OCI-LY1 (cell line): ENCODE results near the gene ZNF407.

ENCODE experiments used
- H2AFZ ChIP-seq: fragments of 200-600 bp; sonication (generic), shearing (Covaris generic); 2 replicates; pipeline ENCODE4 v1.6.0; 2014; ENCODE audit warnings: antibody characterized with exemption, mild to moderate bottlenecking, low read length
- H3F3A ChIP-seq: fragments of 200-600 bp; sonication (generic), shearing (Covaris generic); 2 replicates; pipeline ENCODE4 v1.6.0; 2014; ENCODE audit warnings: mild to moderate bottlenecking, antibody characterized with exemption, low read length, moderate library complexity; ENCODE audit not compliant: insufficient read depth
- H3K27ac ChIP-seq: fragments of 200-600 bp; sonication (generic); 2 replicates; pipeline ENCODE4 v1.5.1; 2014; ENCODE audit warnings: low read length, mixed run types, mild to moderate bottlenecking, low read depth; ENCODE audit not compliant: poor library complexity, severe bottlenecking
- H3K27me3 ChIP-seq: fragments of 200-600 bp; sonication (generic); 2 replicates; pipeline ENCODE4 v1.6.0; 2014; ENCODE audit warnings: antibody characterized with exemption, mild to moderate bottlenecking, low read length, moderate library complexity; ENCODE audit not compliant: insufficient read depth
- H3K36me3 ChIP-seq: fragments of 200-600 bp; sonication (generic); 2 replicates; pipeline ENCODE4 v1.6.1; 2014; ENCODE audit warnings: mild to moderate bottlenecking, antibody characterized with exemption, low read length, moderate library complexity, mixed read lengths; ENCODE audit not compliant: insufficient read depth
- H3K4me1 ChIP-seq: fragments of 200-600 bp; sonication (generic); 2 replicates; pipeline ENCODE4 v1.5.1; 2014; ENCODE audit warnings: mild to moderate bottlenecking, low read length, moderate library complexity; ENCODE audit not compliant: insufficient read depth, severe bottlenecking
- H3K4me2 ChIP-seq: fragments of 200-600 bp; sonication (generic), shearing (Covaris generic); 2 replicates; pipeline ENCODE4 v1.6.1; 2014; ENCODE audit warnings: low read length
- H3K4me3 ChIP-seq: fragments of 200-600 bp; sonication (generic); 2 replicates; pipeline ENCODE4 v1.5.1; 2014; ENCODE audit warnings: low read length, low read depth, mild to moderate bottlenecking, mixed read lengths; ENCODE audit not compliant: poor library complexity, severe bottlenecking
- H3K79me2 ChIP-seq: fragments of 200-600 bp; shearing (Covaris generic); 2 replicates; pipeline ENCODE4 v1.6.1; 2016; ENCODE audit warnings: mixed run types, low read length, mixed read lengths; ENCODE audit not compliant: insufficient read depth
- H3K9ac ChIP-seq: fragments of 200-600 bp; sonication (generic), shearing (Covaris generic); 2 replicates; pipeline ENCODE4 v1.6.1; 2014; ENCODE audit warnings: mild to moderate bottlenecking, low read length, mixed read lengths
- H3K9me2 ChIP-seq: fragments of 200-600 bp; sonication (generic), shearing (Covaris generic); 2 replicates; pipeline ENCODE4 v1.6.1; 2014; ENCODE audit warnings: low read depth, mild to moderate bottlenecking, low read length, mixed read lengths
- H3K9me3 ChIP-seq: fragments of 200-600 bp; shearing (Covaris generic); 2 replicates; pipeline ENCODE4 v1.6.1; 2014; ENCODE audit warnings: low read length, mixed read lengths
- H4K20me1 ChIP-seq: fragments of 200-600 bp; sonication (generic), shearing (Covaris generic); 2 replicates; pipeline ENCODE4 v1.6.0; 2016; ENCODE audit warnings: mild to moderate bottlenecking, low read length; ENCODE audit not compliant: insufficient read depth
- EZH2 ChIP-seq: fragments of 200-600 bp; sonication (generic), shearing (Covaris generic); IDR thresholded peaks from 2 replicates; pipeline ENCODE4 v1.8.0; 2017; ENCODE audit warnings: borderline replicate concordance, mixed run types, mild to moderate bottlenecking, antibody characterized with exemption, low read length, moderate library complexity, mixed read lengths
- TF ChIP-seq, protein P1 (sequence below): fragments of 200-600 bp; sonication (generic), shearing (Covaris generic); IDR thresholded peaks from 2 replicates; pipeline ENCODE4 v1.5.1; 2017; ENCODE audit warnings: mild to moderate bottlenecking, antibody characterized with exemption, low read length, moderate library complexity, mixed read lengths

Gene ZNF407

DNA sequence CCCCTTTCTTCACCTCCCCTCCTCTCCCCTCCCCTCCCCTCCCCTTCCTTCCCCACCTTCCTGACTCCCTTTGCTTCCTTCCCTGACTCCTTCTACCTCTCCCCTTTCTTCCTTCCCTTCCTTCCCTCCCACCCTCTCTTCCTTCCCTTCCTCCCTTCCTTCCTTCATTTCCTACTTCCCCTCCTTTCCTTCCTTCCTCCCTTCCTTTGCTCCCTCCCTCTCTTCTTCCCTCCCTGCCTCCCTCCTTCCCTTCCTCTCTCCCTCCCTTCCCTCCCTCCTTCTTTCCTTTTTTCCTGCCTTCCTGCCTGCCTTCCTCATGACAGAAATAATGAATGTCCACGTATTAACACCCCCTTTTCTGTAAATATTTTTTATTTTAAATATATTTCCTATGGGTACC lies 260.2 kb downstream of the ZNF407 start:
- H4K20me1 ChIP-seq: no peaks in the 10 kb centered on the region
- no peaks in the 10 kb centered on the region for H3K79me2 ChIP-seq
- H3K36me3 ChIP-seq: no peaks in the 10 kb centered on the region
- H3K27me3 ChIP-seq: no peaks in the 10 kb centered on the region
- no peaks in the 10 kb centered on the region for H3K9me3 ChIP-seq
- no peak overlapping the region for H3K4me2 ChIP-seq
- no peak overlapping the region for H3K4me3 ChIP-seq
- H3F3A ChIP-seq: no peaks in the 10 kb centered on the region
- no peak overlapping the region for H3K9ac ChIP-seq
- no peaks in the 10 kb centered on the region for H3K4me1 ChIP-seq
- H2AFZ ChIP-seq: no peak overlapping the region
- TF ChIP-seq, protein P1, sequence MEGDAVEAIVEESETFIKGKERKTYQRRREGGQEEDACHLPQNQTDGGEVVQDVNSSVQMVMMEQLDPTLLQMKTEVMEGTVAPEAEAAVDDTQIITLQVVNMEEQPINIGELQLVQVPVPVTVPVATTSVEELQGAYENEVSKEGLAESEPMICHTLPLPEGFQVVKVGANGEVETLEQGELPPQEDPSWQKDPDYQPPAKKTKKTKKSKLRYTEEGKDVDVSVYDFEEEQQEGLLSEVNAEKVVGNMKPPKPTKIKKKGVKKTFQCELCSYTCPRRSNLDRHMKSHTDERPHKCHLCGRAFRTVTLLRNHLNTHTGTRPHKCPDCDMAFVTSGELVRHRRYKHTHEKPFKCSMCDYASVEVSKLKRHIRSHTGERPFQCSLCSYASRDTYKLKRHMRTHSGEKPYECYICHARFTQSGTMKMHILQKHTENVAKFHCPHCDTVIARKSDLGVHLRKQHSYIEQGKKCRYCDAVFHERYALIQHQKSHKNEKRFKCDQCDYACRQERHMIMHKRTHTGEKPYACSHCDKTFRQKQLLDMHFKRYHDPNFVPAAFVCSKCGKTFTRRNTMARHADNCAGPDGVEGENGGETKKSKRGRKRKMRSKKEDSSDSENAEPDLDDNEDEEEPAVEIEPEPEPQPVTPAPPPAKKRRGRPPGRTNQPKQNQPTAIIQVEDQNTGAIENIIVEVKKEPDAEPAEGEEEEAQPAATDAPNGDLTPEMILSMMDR: no peak
- TF ChIP-seq EZH2: no peak
- no peaks in the 10 kb centered on the region for H3K9me2 ChIP-seq
- H3K27ac ChIP-seq: no peak overlapping the region

DNA sequence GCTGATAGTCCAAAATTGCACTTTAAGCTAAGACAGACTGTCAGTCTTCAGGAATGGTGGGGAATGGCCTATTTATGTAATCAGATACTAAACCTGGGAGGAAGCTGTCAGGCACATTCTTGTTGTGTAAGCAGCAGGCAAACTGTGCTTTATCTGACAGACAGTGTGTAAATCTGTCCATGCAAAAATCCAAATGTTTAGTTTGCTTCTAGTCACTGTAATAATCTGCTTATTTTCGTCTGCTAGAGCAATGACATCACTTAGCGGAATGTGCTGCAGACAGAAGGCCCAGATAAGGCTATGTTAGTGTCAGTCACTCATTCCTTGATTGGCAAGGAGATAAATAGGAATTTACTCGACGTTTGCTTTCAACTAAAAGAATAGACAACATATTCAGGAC lies 263.5 kb downstream of the ZNF407 start:
- TF ChIP-seq, protein P1: no peak
- TF ChIP-seq EZH2: no peak
- no peaks in the 10 kb centered on the region for H3K36me3 ChIP-seq

DNA sequence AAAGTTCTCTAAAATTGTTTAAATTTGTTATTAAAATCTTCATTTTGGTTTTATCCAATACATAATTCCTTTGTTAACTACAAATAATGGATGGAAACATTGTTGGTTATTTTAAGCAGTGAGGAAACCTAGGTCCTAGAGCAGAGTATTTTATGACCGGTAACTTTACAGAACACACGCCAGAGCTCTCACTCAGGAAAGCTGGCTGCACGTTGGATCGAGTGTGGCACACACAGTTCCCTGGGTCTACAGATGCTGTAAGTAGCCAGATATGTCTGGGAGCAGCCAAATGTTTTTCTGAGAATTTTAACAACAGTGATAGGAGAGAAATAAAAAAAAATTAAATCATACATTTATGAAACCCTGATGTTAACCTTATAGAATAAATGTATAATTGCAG lies 264.4 kb downstream of the ZNF407 start:
- Histone ChIP-seq H3K79me2 (no peaks in the 10 kb centered on the region), H3K27me3 (no peaks in the 10 kb centered on the region), H3K4me3 (no peak overlapping the region), H3K4me2 (no peak overlapping the region), H3K36me3 (no peaks in the 10 kb centered on the region), H2AFZ (no peak overlapping the region), H3K4me1 (no peaks in the 10 kb centered on the region), H3K9me3 (no peaks in the 10 kb centered on the region), H3K9ac (no peak overlapping the region), H3F3A (no peaks in the 10 kb centered on the region), H3K27ac (no peak overlapping the region), H4K20me1 (no peaks in the 10 kb centered on the region), H3K9me2 (no peaks in the 10 kb centered on the region)
- no peak for TF ChIP-seq EZH2

More for the DNA sequence above, 263.5 kb downstream of the ZNF407 start:
- Histone ChIP-seq H3K27me3 (no peaks in the 10 kb centered on the region), H3K9me2 (no peaks in the 10 kb centered on the region), H3F3A (no peaks in the 10 kb centered on the region), H3K4me3 (no peak overlapping the region), H3K4me1 (no peaks in the 10 kb centered on the region), H3K4me2 (no peak overlapping the region), H3K79me2 (no peaks in the 10 kb centered on the region), H3K27ac (no peak overlapping the region), H4K20me1 (no peaks in the 10 kb centered on the region), H2AFZ (no peak overlapping the region), H3K9ac (no peak overlapping the region), H3K9me3 (no peaks in the 10 kb centered on the region)

DNA sequence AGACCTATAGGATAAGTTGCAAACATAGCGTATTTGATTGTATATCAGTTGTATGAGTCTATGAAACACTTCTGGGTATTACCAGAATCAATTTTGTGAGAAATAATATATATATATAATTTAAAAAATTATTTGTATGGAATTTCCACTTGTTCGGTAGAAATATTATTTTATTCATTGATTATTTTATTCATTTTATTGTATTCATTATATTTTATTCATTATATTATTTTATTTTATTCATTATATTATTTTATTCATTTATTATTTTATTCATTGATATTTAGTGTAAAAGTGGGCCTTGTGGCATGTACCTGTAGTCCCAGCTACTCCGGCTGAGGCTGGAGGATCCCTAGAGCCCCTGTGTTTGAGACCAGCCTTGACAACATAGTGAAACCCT lies 268.9 kb downstream of the ZNF407 start:
- H3F3A ChIP-seq: no peaks in the 10 kb centered on the region
- H3K4me3 ChIP-seq: no peak overlapping the region
- H3K4me1 ChIP-seq: peaks cover 29% of the 10 kb centered on the region
- no peak overlapping the region for H3K4me2 ChIP-seq
- no peak overlapping the region for H3K9ac ChIP-seq
- H3K27me3 ChIP-seq: no peaks in the 10 kb centered on the region
- no peaks in the 10 kb centered on the region for H3K9me3 ChIP-seq
- no peaks in the 10 kb centered on the region for H3K79me2 ChIP-seq
- no peaks in the 10 kb centered on the region for H3K9me2 ChIP-seq
- H2AFZ ChIP-seq: no peak overlapping the region
- no peaks in the 10 kb centered on the region for H4K20me1 ChIP-seq
- no peak overlapping the region for H3K27ac ChIP-seq
- TF ChIP-seq EZH2: no peak
- TF ChIP-seq, protein P1: no peak
- no peaks in the 10 kb centered on the region for H3K36me3 ChIP-seq
